NOMO-1 treated with dmso at 0.1 percent for 144 hours (cell line): Measurements from ENCODE around the gene THEM4.
"Not testable (repeated sequence)": the region's sequence is repeated elsewhere in the genome, so short reads cannot be mapped to it uniquely, and the experiment has no call there.

ENCODE experiments used
- DNase-seq: peaks from one replicate; lab custom pipeline; 2025; ENCODE audit not compliant: unreplicated experiment; lab: John Stamatoyannopoulos, UW

THEM4 gene

GRCh38 chr1:151935154-151935553 lies 25.8 kb upstream of the THEM4 start:
- no peak for DNase-seq

GRCh38 chr1:151934048-151934493 lies 24.8 kb upstream of the THEM4 start:
- peak; percentile 34 for DNase-seq

GRCh38 chr1:151924691-151925587 lies 15.6 kb upstream of the THEM4 start:
- no peak for DNase-seq

- no peak for DNase-seq
Observed at GRCh38 chr1:151923422-151923821, 14.1 kb upstream of the THEM4 start.

- peak; percentile 59 for DNase-seq
Observed at GRCh38 chr1:151920149-151920548, 10.8 kb upstream of the THEM4 start.

- no peak for DNase-seq
Observed at GRCh38 chr1:151918819-151919610, 9.7 kb upstream of the THEM4 start.

GRCh38 chr1:151918156-151918555 lies 8.8 kb upstream of the THEM4 start:
- no peak for DNase-seq

GRCh38 chr1:151916726-151917370 lies 7.5 kb upstream of the THEM4 start:
- DNase-seq = no peak

GRCh38 chr1:151915061-151915686 lies 5.9 kb upstream of the THEM4 start:
- DNase-seq = no peak

GRCh38 chr1:151914076-151914475 lies 4.8 kb upstream of the THEM4 start:
- no peak for DNase-seq

GRCh38 chr1:151912973-151913372 lies 3.7 kb upstream of the THEM4 start:
- no peak for DNase-seq

GRCh38 chr1:151908228-151908691 lies 1.1 kb downstream of the THEM4 start:
- DNase-seq = no peak

GRCh38 chr1:151907363-151908139 lies 1.8 kb downstream of the THEM4 start:
- no peak for DNase-seq

- DNase-seq = not testable (repeated sequence)
Observed at GRCh38 chr1:151906324-151906645, 3.0 kb downstream of the THEM4 start.

- not testable (repeated sequence) for DNase-seq
Observed at GRCh38 chr1:151905443-151906323, 3.6 kb downstream of the THEM4 start.

- DNase-seq = no peak
Observed at GRCh38 chr1:151905070-151905442, 4.3 kb downstream of the THEM4 start.

GRCh38 chr1:151902858-151903257 lies 6.5 kb downstream of the THEM4 start:
- no peak for DNase-seq

GRCh38 chr1:151900804-151901203 lies 8.5 kb downstream of the THEM4 start:
- DNase-seq = not testable (repeated sequence)

- DNase-seq = no peak
Observed at GRCh38 chr1:151898519-151898991, 10.8 kb downstream of the THEM4 start.
